Esophagus muscularis mucosa (tissue), 4 donors: ENCODE data around the gene FGD5.

ENCODE experiments used
- EP300 ChIP-seq: sonication (generic); formaldehyde crosslinking; IDR thresholded peaks from one replicate; pipeline ENCODE4 v1.6.1; 2017; ENCODE audit warnings: antibody characterized with exemption
- POLR2A ChIP-seq: fragments of 450-650 bp; IDR thresholded peaks from one replicate; pipeline ENCODE4 v1.6.1; 2017; ENCODE audit warnings: antibody characterized with exemption, moderate library complexity, mild to moderate bottlenecking, low read depth
- POLR2AphosphoS5 ChIP-seq, 2 donors: sonication (generic); formaldehyde crosslinking; IDR thresholded peaks; one replicate each; pipeline ENCODE4 v1.6.1; 2017; ENCODE audit warnings: antibody characterized with exemption in 2 of 2
- TF ChIP-seq, protein P1 (sequence below), 3 experiments: fragments of 200-600 bp in 2 of 3; fragments of 450-650 bp in 1 of 3; sonication (generic) in 2 of 3; IDR thresholded peaks; one replicate each; pipeline ENCODE4 v1.5.1; 2017 to 2019; ENCODE audit warnings: antibody characterized with exemption in 3 of 3, mild to moderate bottlenecking in 2 of 3, moderate library complexity in 1 of 3

DNA sequence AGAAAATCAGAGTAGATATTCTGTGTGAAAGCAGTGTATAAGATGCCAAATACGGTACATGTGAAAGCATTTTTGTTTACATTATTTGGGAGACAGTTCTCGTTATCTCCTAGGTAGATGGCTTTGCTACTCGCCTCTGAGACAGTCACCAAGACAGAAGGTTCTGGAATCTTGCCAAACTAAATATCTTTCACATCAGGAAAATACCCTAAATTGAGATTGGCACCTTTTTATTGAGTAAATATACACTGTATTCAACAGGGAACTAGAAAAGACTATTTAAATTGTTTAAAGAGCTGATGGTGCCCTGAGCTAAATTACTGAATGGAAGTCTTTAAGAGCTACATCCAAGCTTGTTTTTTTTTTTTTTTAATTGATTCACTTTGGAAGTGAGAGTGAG lies 3.4 kb downstream of the FGD5 start:
- TF ChIP-seq POLR2A (no peak), POLR2AphosphoS5 (IDR thresholded peaks at IDR 0.05) (no peak), EP300 (no peak)
- TF ChIP-seq, protein P1, sequence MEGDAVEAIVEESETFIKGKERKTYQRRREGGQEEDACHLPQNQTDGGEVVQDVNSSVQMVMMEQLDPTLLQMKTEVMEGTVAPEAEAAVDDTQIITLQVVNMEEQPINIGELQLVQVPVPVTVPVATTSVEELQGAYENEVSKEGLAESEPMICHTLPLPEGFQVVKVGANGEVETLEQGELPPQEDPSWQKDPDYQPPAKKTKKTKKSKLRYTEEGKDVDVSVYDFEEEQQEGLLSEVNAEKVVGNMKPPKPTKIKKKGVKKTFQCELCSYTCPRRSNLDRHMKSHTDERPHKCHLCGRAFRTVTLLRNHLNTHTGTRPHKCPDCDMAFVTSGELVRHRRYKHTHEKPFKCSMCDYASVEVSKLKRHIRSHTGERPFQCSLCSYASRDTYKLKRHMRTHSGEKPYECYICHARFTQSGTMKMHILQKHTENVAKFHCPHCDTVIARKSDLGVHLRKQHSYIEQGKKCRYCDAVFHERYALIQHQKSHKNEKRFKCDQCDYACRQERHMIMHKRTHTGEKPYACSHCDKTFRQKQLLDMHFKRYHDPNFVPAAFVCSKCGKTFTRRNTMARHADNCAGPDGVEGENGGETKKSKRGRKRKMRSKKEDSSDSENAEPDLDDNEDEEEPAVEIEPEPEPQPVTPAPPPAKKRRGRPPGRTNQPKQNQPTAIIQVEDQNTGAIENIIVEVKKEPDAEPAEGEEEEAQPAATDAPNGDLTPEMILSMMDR (IDR thresholded peaks at IDR 0.05): no peak
